ENCODE data around the gene IFNGR1.

The IFNGR1 gene

DNA sequence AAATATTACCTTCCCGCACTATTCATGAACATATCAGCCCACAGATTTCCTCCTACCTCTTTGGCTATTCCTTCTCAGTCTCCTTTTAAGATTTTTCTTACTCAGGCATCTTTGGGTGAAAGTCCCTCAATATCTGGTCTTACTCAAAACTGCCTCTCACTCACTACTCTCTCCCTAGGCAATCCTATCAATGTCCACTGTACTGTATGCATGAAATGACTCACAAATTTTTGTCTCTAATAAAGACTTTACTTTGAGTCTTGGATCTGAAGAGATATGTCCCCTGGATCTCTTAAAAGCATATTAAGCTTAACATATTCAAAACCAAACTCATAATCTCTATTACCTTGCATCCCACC is 70.2 kb downstream of the IFNGR1 start:
- no peak for DNase-seq (ENCODE audit: low read depth)

DNA sequence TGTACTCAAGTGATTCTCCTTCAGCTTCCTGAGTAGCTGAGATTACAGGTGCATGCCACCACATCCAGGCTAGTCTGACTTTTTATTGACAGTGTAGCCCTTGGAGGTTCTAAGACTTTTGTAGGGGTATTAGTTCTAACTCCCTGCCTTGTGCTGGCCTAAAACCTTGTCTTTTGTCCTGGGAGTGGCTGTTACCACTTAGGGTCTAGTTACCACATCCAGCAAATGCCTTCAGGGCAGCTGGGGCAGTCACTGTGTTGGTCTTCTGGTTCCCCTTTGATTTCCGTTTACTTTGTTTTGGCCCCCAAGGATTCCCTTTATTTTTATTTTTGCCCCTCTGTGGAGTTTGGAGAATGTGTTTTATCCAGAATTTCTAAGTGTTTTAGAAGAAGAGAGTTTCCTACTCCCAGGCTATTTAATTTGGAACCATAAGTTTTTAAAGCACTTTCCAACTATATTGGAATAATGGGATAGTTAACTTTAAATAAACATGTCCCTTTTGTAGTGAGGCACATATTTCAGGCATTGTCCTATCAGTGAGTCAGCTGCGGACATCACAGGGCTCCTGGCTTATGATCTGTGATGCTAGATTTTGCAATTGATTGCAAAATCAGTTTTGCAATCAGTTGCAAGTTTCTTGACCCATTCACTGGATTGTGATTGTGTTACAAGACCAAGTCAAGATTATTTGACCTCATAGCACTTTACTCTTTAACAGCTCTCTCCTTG is 70.7 kb downstream of the IFNGR1 start:
- DNase-seq (ENCODE audit: low read depth), result no peak
